Lung (tissue), 12 donors: ENCODE results near the gene ELMOD1. TPM values are rescaled to one million over a fixed set of nuclear protein-coding genes. Genes with fewer than 3 reads are reported as not detected.
A peak's percentile ranks its signal among the peaks of the same experiment; 100 is the strongest.
"Not testable (repeated sequence)": the region's sequence is repeated elsewhere in the genome, so short reads cannot be mapped to it uniquely, and the experiment has no call there.

ENCODE experiments used
- ATAC-seq: fragments of 200-7000 bp; cut with Tn5 transposase; one replicate; pipeline ENCODE4 v1.9.1; 2020; ENCODE audit warnings: moderate number of reproducible peaks; ENCODE audit not compliant: insufficient read depth, low FRiP score
- DNase-seq, 3 donors: peaks; one replicate each; pipeline ENCODE4 v3.0.0-alpha.2; 2013 to 2017
- H3K27ac ChIP-seq, 2 donors: one replicate each; pipeline ENCODE4 v1.5.1; 2013; ENCODE audit warnings: mild to moderate bottlenecking in 2 of 2, moderate library complexity in 2 of 2, control low read depth in 1 of 2, inconsistent platforms in 1 of 2, low read depth in 1 of 2, low read length in 1 of 2
- H3K27me3 ChIP-seq, 3 donors: one replicate each; pipeline ENCODE4 v1.5.1; 2013; ENCODE audit warnings: low read length in 2 of 3; ENCODE audit not compliant: control insufficient read depth in 3 of 3, insufficient read depth in 3 of 3
- H3K36me3 ChIP-seq, 4 donors: one replicate each; pipeline ENCODE4 v1.5.1; 2013; ENCODE audit warnings: low read length in 4 of 4, mild to moderate bottlenecking in 1 of 4, moderate library complexity in 1 of 4; ENCODE audit not compliant: control insufficient read depth in 4 of 4, insufficient read depth in 4 of 4
- H3K4me1 ChIP-seq, 5 donors: one replicate each; pipeline ENCODE4 v1.5.1; 2013; ENCODE audit warnings: low read length in 5 of 5, mild to moderate bottlenecking in 2 of 5, moderate library complexity in 1 of 5; ENCODE audit not compliant: control insufficient read depth in 5 of 5, insufficient read depth in 5 of 5
- H3K4me3 ChIP-seq: one replicate; pipeline ENCODE4 v1.5.1; 2013; ENCODE audit warnings: mild to moderate bottlenecking, control low read depth, moderate library complexity
- H3K9ac ChIP-seq, 2 donors: one replicate each; pipeline ENCODE4 v1.5.1; 2013; ENCODE audit warnings: low read length in 2 of 2, control low read depth in 1 of 2; ENCODE audit not compliant: insufficient read depth in 1 of 2
- H3K9me3 ChIP-seq, 4 donors: one replicate each; pipeline ENCODE4 v1.5.1; 2013; ENCODE audit warnings: low read length in 3 of 4, mild to moderate bottlenecking in 1 of 4, moderate library complexity in 1 of 4; ENCODE audit not compliant: control insufficient read depth in 4 of 4, insufficient read depth in 3 of 4
- CTCF ChIP-seq: IDR thresholded peaks from 2 replicates; pipeline ENCODE4 v1.5.1; 2012; ENCODE audit warnings: mild to moderate bottlenecking; ENCODE audit errors: control extremely low read depth, extremely low read depth
- WGBS, 2 donors: extraction: QIAGEN DNeasy Blood & Tissue Kit; methylation state at CpG; one replicate each; pipeline ENCODE4 v1.1.7; 2013; 5-methylcytosine and 5-hydroxymethylcytosine counted together
- polyA plus RNA-seq, 2 donors: library from polyadenylated mRNA; stranded (reverse); fragments of 200-250 nt; gene quantifications; one replicate each; pipeline ENCODE4 v1.2.1, GENCODE V29; 2013
- total RNA-seq, 2 donors: library from RNA; depleted of rRNA in 1 of 2; stranded (reverse); fragments of >200 nt in 1 of 2; gene quantifications; one replicate each; pipeline ENCODE4 v1.2.1, GENCODE V29; 2014 to 2021
- donor health status: control.
- donor health status: control.
- donor health status: Bipolar disorder and iron deficiency.
- donor health status: healthy.
- donor health status: DM: yes; HTN: yes; CAD: no.

The ELMOD1 gene
- total and polyA plus RNA-seq, 4 donors = 0.19 to 1.9 (median 0.82) TPM

- peaks cover 0 to 3% (median 0%) of the 10 kb centered on the region in 4 donors for H3K9me3 ChIP-seq
- no peak overlapping the region for H3K4me3 ChIP-seq
- no peak overlapping the region for H3K9ac ChIP-seq
- peak; percentile 69 for ATAC-seq
- no peaks in the 10 kb centered on the region for H3K27me3 ChIP-seq
- TF ChIP-seq CTCF = no peak
- no peak for DNase-seq
- no peaks in the 10 kb centered on the region for H3K36me3 ChIP-seq
- WGBS, 2 donors = 68 to 73% methylated on average over 6 of the region's 6 CpGs
- no peak overlapping the region for H3K27ac ChIP-seq
- H3K4me1 ChIP-seq = no peaks in the 10 kb centered on the region
Measured at GRCh38 chr11:107577346-107577711, 13.6 kb upstream of the ELMOD1 start.

GRCh38 chr11:107579169-107579568 is 11.8 kb upstream of the ELMOD1 start:
- DNase-seq, H3K36me3 ChIP-seq, ATAC-seq, H3K9ac ChIP-seq, H3K9me3 ChIP-seq, H3K27ac ChIP-seq, H3K27me3 ChIP-seq, H3K4me1 ChIP-seq, H3K4me3 ChIP-seq: not testable (repeated sequence)
- WGBS, 2 donors = 96 to 98% methylated on average over 2 of the region's 2 CpGs

- no peaks in the 10 kb centered on the region for H3K4me1 ChIP-seq
- H3K36me3 ChIP-seq = no peaks in the 10 kb centered on the region
- no peak for TF ChIP-seq CTCF
- no peak for DNase-seq
- peaks cover 0 to 5% (median 0%) of the 10 kb centered on the region in 3 donors for H3K27me3 ChIP-seq
- peaks cover 0 to 3% (median 0%) of the 10 kb centered on the region in 4 donors for H3K9me3 ChIP-seq
- H3K4me3 ChIP-seq = no peak overlapping the region
- H3K9ac ChIP-seq = no peak overlapping the region
- WGBS, 2 donors = 55 to 68% methylated on average over 3 of the region's 3 CpGs
- no peak overlapping the region for H3K27ac ChIP-seq
- no peak for ATAC-seq
Measured at GRCh38 chr11:107581147-107581546, 9.8 kb upstream of the ELMOD1 start.

- no peaks in the 10 kb centered on the region for H3K4me1 ChIP-seq
- H3K27ac ChIP-seq = no peak overlapping the region
- peaks cover 0 to 3% (median 0%) of the 10 kb centered on the region in 4 donors for H3K9me3 ChIP-seq
- no peaks in the 10 kb centered on the region for H3K36me3 ChIP-seq
- WGBS, 2 donors = 59 to 66% methylated on average over 3 of the region's 3 CpGs
- peaks cover 0 to 18% (median 6%) of the 10 kb centered on the region in 3 donors for H3K27me3 ChIP-seq
- DNase-seq = no peak
- no peak for ATAC-seq
- no peak overlapping the region for H3K4me3 ChIP-seq
- no peak for TF ChIP-seq CTCF
- no peak overlapping the region for H3K9ac ChIP-seq
Measured at GRCh38 chr11:107583629-107584195, 7.2 kb upstream of the ELMOD1 start.
